ENCODE data around the gene CDK4.
"Not testable (repeated sequence)": the region's sequence is repeated elsewhere in the genome, so short reads cannot be mapped to it uniquely, and the experiment has no call there.

The CDK4 gene

GRCh38 chr12:57751788-57752667 lies at the start of gene CDK4:
TSS of gene CDK4 (minus strand) at chr12:57752310. CDS start at chr12:57751717, 593 bp downstream.
- DNase-seq (ENCODE audit: low read depth) = peak; percentile 99

- no peak for DNase-seq (ENCODE audit: low read depth)
These were observed 48.9 kb upstream of the CDK4 start for GRCh38 chr12:57800965-57801364.

- DNase-seq (ENCODE audit: low read depth) = no peak
These were observed 45.8 kb upstream of the CDK4 start for GRCh38 chr12:57797933-57798332.

GRCh38 chr12:57796996-57797395 lies 44.9 kb upstream of the CDK4 start:
- DNase-seq (ENCODE audit: low read depth) = no peak

GRCh38 chr12:57795354-57795753 lies 43.2 kb upstream of the CDK4 start:
- no peak for DNase-seq (ENCODE audit: low read depth)

GRCh38 chr12:57793920-57794319 lies 41.8 kb upstream of the CDK4 start:
- DNase-seq (ENCODE audit: low read depth) = peak; percentile 82

GRCh38 chr12:57783861-57784260 lies 31.8 kb upstream of the CDK4 start:
- no peak for DNase-seq (ENCODE audit: low read depth)

- DNase-seq (ENCODE audit: low read depth) = no peak
These were observed 31.3 kb upstream of the CDK4 start for GRCh38 chr12:57783466-57783801.

GRCh38 chr12:57782608-57783465 lies 30.7 kb upstream of the CDK4 start, which contains the start of gene TSFM:
TSS of gene TSFM (plus strand) at chr12:57782787. CDS start at chr12:57782802, 15 bp downstream.
- peak; percentile 73 for DNase-seq (ENCODE audit: low read depth)

- DNase-seq (ENCODE audit: low read depth) = no peak
These were observed 30.1 kb upstream of the CDK4 start for GRCh38 chr12:57782243-57782607.

- no peak for DNase-seq (ENCODE audit: low read depth)
These were observed 29.7 kb upstream of the CDK4 start for GRCh38 chr12:57781801-57782200.

- DNase-seq (ENCODE audit: low read depth) = no peak
These were observed 29.1 kb upstream of the CDK4 start for GRCh38 chr12:57781244-57781643.

- DNase-seq (ENCODE audit: low read depth) = no peak
These were observed 28.3 kb upstream of the CDK4 start for GRCh38 chr12:57780284-57780897.

GRCh38 chr12:57779736-57780135 lies 27.6 kb upstream of the CDK4 start:
- DNase-seq (ENCODE audit: low read depth) = no peak

GRCh38 chr12:57777911-57778310 lies 25.8 kb upstream of the CDK4 start:
- no peak for DNase-seq (ENCODE audit: low read depth)

GRCh38 chr12:57777367-57777766 lies 25.3 kb upstream of the CDK4 start:
- DNase-seq (ENCODE audit: low read depth) = no peak

GRCh38 chr12:57776247-57776587 lies 24.1 kb upstream of the CDK4 start:
- DNase-seq (ENCODE audit: low read depth) = no peak

- DNase-seq (ENCODE audit: low read depth) = no peak
These were observed 23.6 kb upstream of the CDK4 start for GRCh38 chr12:57775563-57776246.

GRCh38 chr12:57775044-57775443 lies 22.9 kb upstream of the CDK4 start:
- no peak for DNase-seq (ENCODE audit: low read depth)

GRCh38 chr12:57774634-57775033 lies 22.5 kb upstream of the CDK4 start:
- DNase-seq (ENCODE audit: low read depth) = not testable (repeated sequence)

- no peak for DNase-seq (ENCODE audit: low read depth)
These were observed 20.6 kb upstream of the CDK4 start, which contains the start of gene EEF1AKMT3 for GRCh38 chr12:57772429-57773322. TSS of gene EEF1AKMT3 (plus strand) at chr12:57772614. CDS start at chr12:57772725, 111 bp downstream.

Data from non-pigmented ciliary epithelial cell (primary cell).